Activated CD8-positive, alpha-beta memory T cell treated with anti-CD3 and anti-CD28 coated beads for 1 hour (primary cell): ENCODE measurements around the gene SATB2.

Source experiments
- DNase-seq, 2 donors: peaks; one replicate each; pipeline ENCODE4 v3.0.0-alpha.2; 2020; ENCODE audit warnings: low read depth in 1 of 2; ENCODE audit errors: extremely low read depth in 1 of 2

SATB2 gene

DNA sequence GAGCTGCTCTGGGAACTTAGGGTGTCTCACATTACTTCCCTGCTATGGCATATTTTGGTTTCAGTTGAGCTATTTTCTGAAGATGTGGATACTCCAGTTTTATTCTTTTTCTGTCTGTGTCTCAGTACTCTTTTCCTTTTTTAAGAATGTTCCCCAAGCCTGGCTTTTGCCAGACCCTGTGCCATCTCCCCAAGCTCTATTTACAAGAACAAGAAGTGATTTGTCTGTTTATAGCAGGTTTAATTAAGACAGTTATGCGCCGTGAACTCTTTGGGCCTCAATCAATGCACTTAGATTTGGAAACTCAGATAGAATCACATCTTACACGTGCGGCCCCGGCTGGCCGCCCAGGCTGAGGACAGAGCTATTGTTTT, 8.9 kb upstream of the SATB2 start:
- no peak for DNase-seq

DNA sequence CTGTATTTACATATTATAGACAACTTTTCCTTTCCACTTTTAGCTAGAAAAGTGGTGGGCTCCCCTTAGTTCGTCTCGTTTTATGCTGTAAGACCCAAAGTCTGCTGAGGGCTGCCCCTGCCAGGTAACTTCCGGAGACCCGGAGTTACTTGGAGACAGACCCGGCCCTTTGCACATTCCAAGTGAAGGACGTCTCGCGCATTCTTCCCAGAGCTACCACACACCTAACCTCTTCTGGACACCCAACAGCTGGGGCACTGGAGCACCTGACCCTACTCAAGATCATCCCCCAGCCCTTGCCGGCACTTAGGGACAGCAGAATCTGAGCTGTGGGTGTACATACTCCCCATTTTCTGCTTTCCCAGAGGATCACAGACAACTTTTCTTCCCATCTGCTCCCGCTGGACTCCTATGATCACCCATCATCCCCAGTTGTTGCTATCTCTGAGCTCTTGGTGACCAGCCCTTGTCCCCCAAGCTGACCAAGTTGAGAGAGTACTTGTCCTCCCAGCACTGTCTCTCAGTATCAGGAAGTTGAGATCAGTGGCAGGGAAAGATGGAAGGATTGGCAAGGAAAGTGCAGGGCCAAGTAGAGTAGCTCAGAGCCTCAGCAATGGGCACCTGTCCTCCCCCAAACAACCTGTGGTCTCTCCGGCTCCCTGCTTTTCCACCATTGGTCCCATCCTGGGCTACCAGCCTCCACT, 8.4 kb upstream of the SATB2 start:
- DNase-seq, result no peak

DNA sequence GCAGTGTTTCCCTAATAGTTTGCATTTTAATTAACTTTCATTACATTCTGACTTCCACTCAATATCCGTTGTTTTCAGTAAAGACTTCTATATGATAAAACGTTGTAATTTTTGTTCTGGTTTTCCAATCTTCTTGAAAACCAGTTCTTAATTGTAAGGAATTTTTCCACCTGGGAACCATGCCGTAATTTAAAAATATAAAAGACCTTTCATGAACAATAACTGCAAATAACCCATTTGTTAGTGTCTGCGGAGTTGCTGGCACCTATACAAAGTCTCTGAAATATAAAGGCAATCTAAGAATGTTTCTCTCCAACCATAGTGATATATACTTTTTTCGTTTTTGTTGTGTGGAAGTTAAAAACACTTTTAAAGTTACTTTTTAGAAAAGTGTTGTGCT, 7.7 kb upstream of the SATB2 start:
- no peak for DNase-seq

DNA sequence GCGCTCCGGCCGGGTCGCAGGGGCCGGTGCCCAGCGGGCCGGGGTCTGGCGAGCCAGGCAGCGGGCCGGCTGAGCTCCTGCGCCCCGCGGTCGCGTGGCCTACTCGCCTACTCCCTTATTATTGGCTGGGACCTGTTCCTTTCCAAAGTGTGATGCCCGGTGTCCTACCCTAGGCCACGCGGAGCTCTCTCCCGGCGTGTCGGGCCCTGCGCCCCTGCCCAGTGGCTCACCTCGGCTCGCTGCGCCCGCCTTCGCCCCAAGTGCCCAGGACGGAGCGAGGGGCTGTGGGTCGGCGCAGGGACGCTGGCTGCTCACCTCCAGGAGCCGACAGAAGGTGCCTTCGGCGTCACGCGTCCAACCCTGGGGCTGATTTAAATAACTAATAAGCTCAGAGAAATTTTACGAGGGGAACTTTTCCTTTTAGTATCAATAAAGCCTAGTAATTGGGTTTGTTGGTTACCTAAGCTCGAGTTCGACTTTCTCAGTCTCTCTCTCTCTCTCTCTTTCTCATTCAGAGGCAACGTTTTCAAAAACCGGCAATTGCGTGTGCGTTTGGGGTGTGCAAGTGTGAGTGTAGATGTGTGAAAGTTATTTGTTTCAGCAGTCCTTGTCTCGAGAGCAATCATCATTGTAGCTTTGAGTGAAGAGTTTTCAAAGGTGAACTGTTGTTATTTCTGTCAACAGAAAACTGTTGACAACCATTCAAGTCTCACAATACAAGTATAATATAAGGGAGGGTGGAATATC, 7.0 kb upstream of the SATB2 start:
- no peak for DNase-seq

DNA sequence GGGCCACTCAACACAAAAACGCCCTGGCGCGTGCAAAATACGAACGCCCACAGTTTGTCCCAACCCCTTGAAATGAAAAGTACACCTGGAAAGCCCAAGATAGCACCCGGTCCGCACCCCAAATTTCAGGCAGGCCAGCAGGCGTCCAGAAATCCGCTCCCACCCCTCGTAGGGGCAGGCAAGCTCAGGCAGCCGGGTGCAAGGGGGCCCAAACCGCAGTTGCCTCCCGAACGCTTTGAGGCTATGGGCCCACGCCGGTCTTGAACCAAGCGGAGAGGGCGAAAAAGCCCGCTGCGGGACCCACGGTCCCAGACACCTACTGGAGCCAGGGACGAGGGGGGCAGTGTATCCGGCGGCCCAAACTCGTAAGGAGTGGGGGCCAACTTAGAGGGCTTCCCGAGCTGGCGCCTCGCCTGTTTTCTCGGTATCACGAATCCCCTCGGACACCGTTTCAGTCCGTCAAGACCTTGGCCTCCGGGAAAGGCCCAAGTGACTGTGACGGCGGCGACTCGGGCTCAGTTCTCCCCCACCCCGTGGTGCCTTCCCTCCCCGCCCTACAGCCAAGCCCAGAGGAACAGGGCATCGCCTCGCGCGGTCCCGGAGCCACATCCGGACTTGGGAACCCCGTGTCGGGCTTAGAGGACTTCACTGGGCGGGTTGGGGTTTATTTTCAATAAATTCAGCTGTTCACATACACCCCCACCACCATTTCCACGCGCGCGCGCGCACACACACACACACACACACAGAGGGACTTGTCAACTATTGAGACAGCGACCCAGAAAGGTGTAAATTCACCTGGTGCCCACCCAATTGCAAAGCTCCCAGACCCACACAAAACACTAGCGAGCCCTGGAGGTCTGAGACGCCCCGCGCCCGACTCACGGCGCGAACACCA, 6.2 kb upstream of the SATB2 start:
- no peak for DNase-seq

DNA sequence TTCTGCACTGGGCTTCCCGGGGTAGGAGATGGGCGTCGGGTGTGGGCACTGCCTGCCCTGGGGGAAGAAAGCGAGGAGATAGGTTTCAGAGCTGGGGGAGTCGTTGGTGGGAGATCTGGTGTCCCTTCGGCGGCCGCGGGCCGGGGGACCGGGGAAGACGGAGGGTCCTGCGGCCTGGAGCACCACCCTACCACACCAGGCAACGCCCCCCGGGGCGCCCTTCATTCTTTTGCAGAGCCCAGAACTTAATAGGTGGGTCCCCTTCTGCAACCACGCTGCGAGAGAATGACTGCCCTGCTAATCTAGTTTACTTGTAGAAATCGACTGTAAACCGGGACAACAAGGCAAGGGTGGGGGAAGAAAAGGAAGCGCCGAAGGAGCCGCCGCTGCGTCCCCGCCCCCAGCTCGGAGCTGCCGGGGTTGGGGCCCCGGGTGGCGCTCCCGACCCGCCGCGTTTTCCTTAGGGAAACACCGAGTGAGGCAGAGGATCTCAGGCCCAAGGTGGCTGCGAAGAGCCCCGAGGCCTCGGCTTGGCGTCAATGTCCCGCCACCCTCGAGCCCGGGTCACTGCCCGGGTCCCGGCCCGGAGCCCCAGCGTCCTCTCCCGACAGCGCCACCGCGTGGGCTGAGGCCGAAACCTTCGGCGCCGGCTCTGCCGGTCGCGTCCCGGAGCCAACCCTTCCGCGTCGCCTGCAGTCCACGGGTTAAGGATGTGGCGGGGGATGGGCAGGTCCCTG, 5.4 kb upstream of the SATB2 start:
- DNase-seq, result no peak

DNA sequence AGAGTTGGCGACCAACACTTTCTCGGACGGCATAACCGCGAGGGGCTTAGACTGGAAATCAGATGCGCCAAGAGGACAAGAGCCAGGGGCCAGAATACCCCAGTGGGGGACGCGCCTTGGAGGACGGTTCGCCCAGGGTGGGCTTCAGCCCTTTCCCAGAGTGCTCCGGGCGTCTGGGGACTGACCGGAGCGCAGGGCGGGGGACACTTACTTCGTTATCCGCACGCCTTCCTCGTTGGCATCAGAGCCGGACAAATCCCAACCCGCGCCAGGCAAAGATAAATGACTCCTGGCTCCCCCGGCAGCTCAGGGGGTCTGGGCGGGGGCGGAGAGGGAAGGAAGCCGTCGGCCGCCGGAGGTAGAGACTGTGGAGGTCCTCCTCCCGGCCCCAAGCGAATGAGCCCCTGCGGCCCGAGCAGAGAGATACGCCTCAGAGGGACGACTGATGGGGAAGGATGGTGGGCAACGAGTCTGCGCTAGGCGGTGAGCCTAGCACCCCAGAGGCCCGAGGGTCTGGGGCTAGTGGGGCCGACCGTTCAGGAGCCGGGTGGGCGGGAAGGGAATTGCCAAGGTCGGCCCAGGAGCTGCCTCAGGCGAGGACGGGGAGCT, 4.7 kb upstream of the SATB2 start:
- no peak for DNase-seq

DNA sequence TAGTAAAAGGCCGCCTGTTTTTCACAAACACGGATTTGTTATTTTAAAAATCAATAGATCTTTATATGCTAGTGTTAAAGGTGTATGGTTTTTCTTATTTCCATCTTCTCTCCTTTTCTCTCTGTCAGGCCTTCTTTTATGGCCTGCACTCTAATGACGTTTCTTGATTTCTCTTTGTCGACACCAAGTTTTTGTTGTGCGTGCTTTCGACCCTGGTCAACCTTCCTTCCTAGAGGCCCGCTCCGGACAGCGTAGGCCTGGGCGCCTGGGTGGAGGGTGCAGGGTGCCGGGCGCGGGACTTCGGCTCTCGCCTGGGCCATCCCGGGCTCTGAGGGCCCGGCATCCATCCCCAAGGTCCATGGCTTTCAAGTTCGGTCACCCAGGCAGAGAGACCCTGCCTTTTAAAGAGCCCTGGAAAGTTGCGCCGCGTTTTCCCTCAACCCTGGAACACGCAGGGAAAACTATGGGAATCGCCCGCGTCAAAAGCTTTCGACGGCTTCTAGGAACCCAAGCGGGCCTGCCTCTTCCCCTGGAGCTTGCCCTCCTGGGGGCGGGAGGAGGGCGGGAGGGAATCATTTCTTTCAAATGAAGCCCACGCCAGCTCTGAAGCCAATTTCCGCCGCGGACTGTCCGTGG, 4.1 kb upstream of the SATB2 start:
- DNase-seq, result no peak

DNA sequence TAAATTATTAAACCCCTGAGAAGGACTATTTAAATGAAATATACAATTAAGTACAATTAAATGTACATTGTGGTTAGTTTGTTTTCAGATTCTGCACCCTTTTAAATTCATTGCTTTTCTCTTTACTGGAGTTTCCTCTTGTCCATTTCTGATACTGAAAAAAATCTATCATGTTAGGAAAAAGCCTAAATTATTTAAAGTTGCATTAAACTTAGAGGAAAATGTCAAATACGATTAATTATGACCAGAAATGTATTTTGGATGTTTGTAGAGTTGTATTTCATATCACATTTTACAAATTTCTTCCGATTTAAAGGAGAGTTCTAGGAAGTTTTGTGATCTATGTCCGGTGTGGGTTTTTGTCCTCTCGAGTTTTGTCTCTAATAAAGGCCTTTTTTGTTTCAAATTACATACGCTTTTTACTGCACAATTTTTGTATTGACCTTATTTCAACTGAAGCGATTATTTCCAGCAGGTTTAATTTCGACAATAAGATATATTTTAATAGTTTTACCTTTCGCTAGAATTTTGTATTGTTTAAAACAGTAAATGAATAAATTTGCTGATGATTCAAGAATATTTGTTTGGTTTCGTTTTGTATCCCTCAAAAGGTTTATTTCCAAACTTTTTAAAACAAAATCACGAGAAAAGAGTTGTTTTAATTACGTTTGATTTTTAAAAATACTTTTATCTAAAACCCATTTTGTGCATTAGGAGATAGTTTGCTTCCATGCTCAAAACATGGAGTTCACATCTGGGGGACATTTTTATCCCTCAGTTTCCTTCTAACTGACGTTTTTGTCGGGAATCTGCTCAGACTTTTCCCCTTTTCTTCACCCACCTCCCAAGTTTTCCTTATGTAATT, 3.3 kb upstream of the SATB2 start:
- DNase-seq, result no peak

DNA sequence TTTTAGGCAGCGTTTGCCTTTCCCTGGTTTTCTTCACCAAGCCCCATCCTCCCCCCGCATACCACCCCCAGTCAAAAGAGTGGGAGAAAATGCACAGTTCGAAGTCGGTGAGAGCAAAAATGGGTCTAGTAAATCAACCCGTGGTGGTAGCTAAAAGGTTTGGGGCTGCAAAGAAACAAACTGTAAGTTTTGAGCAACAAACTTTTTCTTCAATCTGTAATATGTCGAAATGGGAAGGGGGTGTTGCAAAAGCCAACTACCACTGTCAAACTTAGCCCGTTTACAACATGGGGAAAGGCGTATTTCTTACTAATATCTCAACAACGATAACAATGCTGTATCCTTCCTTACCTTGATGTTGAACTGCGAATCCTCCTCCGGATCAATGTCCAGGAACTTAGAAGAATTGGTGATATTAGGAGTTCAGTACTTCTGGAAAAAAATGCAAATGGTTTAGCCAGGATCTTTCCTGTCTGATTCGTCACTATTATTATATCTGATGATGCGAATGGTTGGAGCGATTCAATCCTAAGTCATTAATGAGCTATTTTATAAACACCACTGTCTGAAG, 2.4 kb upstream of the SATB2 start:
- DNase-seq, result no peak

DNA sequence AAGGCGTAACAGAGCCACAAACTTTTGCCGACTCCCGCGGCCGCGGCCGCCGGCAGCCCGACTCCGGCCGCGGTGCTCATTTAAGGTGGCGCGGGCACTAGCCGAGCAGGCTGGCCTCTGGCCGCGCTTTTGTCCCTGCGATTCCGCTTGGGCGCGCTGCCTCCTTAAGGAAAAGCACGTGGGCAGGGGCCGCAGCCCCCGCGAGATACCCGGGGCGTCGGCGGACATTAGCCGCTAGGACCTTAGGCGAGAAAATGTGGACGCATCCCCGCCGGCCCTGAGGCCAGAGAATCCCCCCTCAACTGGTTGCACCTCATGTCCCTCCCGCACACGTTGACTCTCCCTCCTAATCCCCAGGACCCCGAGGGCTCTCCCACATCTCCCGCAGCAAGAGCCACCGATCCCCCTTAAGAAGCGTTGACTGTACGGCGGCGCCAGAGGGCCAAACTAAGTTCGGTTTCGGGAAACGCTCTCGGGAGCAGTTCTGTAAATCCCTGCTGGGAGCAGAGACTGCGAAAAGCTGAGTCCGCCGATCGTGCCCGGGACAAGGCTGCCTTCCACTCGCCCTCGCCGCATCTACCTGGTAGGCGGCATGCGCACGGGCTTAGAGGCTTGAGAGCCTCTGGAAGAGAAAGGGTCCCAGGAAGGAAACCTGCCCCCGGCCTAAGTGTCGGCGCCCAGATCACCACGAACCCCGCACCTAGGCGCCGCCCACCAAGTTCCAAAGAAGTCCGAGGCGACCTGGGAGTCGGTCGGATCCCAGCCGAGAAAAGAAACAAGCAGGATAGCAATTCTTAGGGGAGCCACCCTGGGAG, 1.8 kb upstream of the SATB2 start:
- DNase-seq, result no peak

DNA sequence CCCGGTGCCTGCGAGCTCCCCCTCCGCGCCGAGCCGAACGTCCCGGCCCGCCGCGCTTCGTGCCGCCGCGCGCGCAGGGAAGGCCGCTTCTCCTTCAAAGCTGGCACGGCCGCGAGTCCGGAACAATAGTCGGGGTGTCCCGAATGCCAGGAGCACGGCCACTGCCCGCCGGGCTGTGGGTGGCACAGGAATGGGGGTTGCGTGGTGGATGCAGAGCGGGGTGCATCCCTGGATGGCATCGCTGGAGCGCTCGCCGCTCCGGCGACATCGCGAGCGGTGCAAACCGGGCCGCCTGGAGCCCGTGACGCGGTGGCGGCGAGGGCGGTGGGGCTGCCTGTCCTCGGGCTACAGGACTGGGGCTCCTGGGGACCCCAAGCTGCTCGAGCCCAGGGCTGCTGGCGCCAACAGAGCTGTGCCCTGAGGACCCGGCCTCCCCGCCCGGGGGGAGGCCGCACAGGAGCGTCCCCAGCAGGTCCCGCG, 1.1 kb upstream of the SATB2 start:
- no peak for DNase-seq

DNA sequence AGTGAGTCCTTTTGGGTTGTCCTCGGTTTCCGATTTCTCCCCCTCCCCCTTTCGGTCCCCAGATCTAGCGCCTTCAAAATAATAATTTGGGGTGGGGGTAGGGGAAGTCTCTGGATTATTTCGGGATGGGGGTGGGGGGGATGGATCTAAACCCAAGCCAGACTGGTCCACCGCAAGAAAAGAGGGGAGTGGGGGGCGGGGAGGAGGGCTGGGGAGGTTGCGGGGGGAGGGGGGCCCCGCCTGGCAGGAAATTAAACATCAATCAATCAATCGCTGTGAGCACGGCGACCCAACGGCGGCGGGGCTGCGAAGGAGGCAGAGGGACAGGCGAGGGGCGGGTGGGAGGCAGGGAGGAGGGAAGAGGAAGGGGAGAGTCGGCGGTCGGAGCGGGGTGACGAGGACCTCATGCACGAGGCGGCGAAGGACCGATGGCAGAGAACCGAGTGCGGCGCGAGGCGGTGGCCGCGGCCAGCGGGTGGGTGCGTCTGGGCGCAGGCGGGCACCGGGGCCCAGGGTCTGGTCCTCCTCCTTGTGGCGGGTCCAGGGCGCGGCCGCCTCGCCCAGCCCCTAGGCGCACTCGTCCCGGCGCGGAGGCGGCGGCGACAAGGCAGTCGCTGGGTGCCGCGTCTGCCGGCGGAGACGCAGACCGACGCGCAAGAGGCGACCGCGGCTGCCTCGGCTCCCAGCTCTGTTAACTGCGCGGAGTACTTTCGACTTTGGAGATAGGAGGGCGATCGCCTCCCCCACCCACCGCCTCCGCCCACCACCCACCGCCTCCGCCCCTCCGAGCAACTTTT, 468 bp upstream of the SATB2 start:
- DNase-seq, result no peak

DNA sequence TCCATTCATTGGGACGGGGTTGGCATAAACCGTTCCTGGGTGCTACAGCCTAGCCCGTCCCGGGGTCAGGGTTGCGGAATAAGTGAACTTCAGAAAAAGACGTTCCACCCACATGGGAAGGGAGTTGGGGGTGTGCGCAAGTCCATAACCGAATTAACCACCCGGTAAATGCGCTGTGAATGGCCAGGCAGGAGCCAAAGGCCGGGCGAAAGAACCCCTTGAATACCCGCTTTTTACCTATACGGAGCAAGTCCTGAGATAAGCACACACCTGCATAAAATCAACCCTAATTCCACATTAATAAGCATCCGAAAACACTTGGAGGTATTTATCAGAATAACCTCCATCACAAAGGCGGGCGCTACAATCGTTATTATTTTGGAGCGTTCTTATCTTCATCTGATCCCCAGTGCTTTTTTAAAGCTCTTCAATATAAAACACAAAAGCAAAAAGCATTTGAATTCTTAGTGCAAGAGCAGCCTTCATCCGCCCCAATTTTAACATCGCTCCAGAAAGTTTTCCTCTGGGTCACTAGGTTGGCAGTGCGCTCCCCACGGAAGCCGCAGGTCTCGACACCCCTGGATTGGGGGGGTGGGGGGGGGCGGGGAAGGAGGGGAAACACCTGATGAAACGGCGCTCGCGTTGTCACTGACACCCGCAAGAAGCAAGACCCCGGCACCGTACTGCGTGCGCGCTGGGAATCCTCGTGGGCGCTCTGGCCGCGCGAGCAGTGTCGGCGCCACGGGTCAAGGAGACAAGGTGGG, 1.2 kb downstream of the SATB2 start:
- no peak for DNase-seq

DNA sequence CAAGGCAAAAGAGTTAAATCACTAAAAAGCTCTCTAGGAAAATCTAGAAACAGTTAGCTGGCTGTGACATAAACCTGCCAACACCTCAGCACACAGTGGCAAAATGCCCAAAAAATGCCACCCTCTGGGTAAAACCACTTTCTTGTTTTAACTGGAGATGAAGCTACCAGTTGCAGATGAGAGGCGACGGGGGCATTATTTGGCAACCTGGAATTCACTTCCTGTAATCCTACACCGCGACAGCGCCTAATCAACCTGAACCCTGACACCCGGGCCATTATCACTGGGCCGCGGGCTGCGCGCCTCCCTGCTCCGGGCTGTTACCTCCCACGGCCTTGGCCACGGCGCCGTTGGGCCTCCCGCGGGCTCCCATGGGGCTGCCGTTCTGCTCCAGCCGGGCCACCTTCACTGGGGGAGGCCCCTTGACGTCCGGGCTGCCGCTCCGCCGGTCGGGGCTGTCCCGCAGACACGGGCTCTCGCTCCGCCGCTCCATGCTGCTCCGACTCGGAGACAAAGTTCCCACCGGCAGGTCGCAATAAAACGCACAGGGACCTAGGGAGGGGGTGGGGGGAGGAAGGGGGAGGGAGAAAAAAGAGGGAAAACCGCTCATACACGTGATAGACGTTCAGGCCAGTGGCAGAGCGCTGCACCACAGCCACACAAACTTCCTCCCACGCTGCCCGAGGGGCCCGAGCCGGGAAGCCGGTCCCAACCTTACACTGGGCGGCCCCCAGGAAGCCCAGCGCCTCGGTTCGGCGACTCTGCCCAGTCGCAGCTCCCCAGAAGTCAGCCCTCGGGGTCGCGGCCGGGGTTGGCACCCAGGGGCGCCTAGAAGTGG, 2.0 kb downstream of the SATB2 start:
- no peak for DNase-seq

DNA sequence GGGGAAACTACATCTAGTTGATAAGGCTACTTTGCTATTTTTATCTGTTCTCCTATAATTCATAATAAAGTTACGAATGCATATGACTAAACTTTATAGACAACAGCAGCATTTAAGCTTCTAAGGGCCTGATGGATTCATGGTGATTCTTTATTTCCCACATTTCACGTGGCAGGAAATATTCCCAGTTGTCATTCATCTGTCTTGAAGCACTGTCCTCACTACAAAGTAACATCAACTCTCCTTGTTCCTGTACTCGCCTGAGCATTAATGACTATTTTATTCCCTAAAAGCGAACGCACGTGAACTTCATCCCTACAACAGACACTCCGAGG, 2.6 kb downstream of the SATB2 start:
- no peak for DNase-seq
